Activated CD4-positive, CD25-positive, alpha-beta regulatory T cell treated with anti-CD3 and anti-CD28 coated beads, Interleukin-2, amount 50 U/mL, for 72 hours (primary cell): ENCODE measurements around the gene SERPINA1.

Experiments used
- DNase-seq: peaks from one replicate; pipeline ENCODE4 v3.0.0; 2021

Gene SERPINA1

GRCh38 chr14:94345344-94346064 is 42.9 kb downstream of the SERPINA1 start:
- DNase-seq: no peak

GRCh38 chr14:94344389-94344788 is 44.0 kb downstream of the SERPINA1 start:
- no peak for DNase-seq

GRCh38 chr14:94343238-94344005 is 45.0 kb downstream of the SERPINA1 start:
- DNase-seq: no peak

DNA sequence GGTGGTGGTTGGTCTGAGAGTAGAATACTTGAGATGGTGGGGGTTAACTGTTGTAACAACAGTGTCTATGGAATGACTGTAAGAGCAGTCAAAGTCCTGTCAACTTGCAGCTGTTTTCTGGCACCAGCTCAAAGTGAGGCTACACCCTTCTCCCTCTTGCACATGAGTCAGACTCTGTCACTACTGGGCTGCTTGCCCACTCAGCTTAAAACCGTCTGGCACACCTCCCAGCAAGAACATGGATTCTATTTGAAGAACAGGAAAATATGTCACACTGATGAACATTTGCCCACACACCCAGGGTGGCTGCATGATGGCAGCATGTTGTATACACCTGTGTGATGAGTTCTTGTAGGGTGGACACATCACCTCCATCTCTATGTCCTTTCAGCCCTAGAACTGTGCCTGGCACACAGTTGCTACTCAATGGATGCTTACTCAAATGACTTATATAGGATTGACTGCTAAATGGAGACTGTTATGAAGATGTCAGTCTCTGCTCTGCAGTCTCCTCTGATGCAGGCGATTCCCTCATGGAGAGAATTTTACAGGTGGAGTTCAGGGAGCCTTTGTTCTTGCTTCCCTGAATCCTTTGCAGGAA is 46.0 kb downstream of the SERPINA1 start:
- no peak for DNase-seq

- no peak for DNase-seq
Measured at GRCh38 chr14:94341656-94342333, 46.6 kb downstream of the SERPINA1 start.

GRCh38 chr14:94340533-94340932 is 47.9 kb downstream of the SERPINA1 start:
- DNase-seq: no peak

- no peak for DNase-seq
Measured at GRCh38 chr14:94338023-94338422, 50.4 kb downstream of the SERPINA1 start.

DNA sequence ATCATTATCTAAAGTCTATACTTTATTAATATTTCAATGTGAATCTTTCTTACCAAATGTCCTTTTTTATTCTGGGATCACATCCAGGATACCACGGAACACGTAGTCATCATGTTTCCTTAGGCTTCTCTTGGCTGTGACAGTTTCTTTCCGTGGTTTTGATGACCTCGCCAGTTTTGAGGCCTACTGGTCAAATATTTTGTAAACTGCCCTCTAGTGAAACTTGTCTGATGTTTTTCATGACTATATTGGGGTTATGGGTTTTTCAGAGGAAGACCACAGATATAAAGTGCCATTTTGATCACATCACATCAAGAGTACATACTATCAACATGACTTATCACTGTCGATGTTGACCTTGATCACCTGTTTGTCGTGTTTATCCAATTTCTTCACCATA is 51.1 kb downstream of the SERPINA1 start:
- DNase-seq: no peak

GRCh38 chr14:94334872-94335271 is 53.5 kb downstream of the SERPINA1 start:
- DNase-seq: no peak

DNA sequence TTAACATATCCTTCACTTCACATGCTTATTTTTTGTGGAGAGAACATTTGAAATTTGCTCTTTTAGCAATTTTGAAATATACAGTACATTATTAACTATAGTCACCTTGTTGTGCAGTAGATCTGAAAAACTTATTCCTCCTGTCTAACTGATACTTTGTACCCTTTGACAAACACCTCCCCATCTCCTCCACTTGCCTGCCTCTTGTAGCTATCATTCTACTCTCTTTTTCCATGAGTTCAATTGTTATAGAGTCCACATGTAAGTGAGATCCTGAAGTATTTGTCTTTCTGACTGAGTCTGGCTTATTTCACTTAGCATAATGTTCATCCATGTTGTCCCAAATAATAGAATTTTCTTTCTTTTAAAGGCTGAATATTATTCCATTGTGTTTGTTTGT is 55.8 kb downstream of the SERPINA1 start:
- DNase-seq: no peak

- DNase-seq: no peak
Measured at GRCh38 chr14:94332063-94332583, 56.3 kb downstream of the SERPINA1 start.

DNA sequence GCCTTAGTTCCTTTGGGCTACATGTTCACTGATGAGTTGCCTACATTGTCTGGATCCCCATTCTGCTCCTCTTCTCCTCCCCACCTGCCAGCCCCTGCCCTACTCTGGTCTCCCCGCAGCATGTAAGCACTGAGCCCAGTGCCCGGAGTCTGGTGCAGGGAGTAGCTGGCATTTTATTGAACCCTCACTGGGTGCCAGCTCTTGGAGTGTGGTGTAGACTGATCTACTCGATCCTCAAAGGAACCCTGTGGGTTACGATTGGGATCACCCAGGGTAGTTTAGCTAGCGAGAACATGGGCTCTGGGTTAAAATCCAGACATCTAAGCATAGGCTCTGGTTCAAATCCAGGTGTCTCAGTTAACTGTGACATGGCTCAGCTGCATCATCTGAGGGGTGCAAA is 56.9 kb downstream of the SERPINA1 start:
- no peak for DNase-seq

GRCh38 chr14:94330857-94331256 is 57.5 kb downstream of the SERPINA1 start:
- DNase-seq: no peak

DNA sequence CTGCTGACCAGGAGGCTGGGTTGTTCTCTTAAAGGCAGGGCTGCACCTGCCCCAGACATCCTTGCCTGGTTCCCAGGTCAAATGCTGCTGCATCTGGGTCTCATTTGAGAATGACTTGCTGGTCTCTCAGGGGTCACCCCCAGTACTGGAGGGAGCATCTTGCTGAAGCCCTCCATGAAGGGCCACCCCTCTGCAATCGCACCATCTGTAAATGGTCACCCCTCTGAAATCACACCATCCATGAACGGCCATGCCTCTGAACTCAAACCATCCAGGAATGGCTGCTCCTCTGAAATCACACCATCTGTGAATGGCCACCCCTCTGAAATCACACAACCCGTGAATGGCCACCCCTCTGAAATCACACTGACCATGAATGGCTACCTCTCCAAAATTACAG is 58.0 kb downstream of the SERPINA1 start:
- DNase-seq: no peak

- DNase-seq: no peak
Measured at GRCh38 chr14:94329857-94330256, 58.5 kb downstream of the SERPINA1 start.

- DNase-seq: no peak
Measured at GRCh38 chr14:94328196-94328595, 60.2 kb downstream of the SERPINA1 start.
